ENCODE data around the gene TUBGCP5.
"Not testable (repeated sequence)": the region's sequence is repeated elsewhere in the genome, so short reads cannot be mapped to it uniquely, and the experiment has no call there.

Gene TUBGCP5

GRCh38 chr15:23039143-23039916, at the start of gene TUBGCP5:
TSS of gene TUBGCP5 (minus strand) at chr15:23039569. CDS start at chr15:23039543, 26 bp downstream.
- DNase-seq = peak; percentile 98

- no peak for DNase-seq
Observed at GRCh38 chr15:23083115-23083514, 43.7 kb upstream of the TUBGCP5 start.

- DNase-seq = not testable (repeated sequence)
Observed at GRCh38 chr15:23081996-23082737, 42.8 kb upstream of the TUBGCP5 start.

- no peak for DNase-seq
Observed at GRCh38 chr15:23081271-23081670, 41.9 kb upstream of the TUBGCP5 start.

GRCh38 chr15:23079766-23080165, 40.4 kb upstream of the TUBGCP5 start:
- DNase-seq = no peak

DNA sequence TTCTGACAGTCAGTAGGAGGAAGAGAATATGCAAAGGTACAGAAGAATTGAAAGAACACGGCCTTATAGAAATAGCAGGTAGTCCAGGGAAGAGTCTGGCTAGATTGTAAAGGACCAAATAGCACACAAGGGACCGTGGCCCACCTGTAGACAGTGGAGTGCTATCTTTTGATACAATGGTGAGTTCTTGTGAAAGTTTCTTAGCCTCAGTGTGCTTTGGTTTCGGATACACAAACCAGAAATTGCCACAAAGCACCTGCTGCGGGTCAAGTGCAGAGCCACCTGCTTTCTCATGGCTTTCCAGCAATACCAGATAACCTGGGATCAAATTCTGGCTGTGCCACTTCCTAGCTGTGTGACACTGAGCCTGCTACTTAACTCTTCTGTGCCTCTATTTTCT, 36.6 kb upstream of the TUBGCP5 start:
- DNase-seq = no peak

GRCh38 chr15:23074684-23075083, 35.3 kb upstream of the TUBGCP5 start:
- DNase-seq = no peak

DNA sequence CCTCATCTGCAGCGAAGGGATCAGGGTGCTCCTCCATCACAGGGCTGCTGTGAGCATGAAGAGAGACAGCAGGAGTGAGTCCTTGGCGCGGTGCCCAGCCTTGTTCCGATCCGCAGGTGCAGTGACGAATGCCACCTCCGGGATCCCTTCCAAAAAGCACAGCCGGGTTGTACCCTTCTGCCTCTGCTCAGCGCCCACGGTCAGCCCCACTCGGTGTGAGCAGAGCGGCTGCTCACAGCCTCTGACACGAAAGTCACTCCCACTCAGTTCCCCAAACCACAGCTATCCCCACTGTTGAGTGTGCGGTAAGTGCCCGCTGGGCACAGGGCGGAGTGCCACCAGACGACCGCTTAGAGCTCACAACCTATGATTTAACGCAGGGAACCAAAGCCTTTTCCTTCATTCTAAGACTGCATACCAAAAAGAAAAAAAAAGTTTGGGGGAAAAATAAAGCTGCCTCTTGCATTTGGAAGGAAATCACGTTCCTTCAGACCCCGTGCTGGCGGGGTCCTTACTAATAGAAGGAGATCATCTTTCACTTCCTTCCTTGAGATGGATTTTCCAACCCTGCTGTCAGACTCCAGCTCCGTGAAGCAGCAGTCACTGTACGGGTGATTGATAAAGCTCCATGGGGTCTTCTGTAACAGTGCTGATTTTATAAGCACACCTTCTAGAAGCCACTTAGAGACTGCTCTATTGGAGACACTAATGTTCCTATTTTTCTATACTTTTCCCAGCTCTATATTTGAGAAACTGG, 34.7 kb upstream of the TUBGCP5 start:
- DNase-seq = no peak

DNA sequence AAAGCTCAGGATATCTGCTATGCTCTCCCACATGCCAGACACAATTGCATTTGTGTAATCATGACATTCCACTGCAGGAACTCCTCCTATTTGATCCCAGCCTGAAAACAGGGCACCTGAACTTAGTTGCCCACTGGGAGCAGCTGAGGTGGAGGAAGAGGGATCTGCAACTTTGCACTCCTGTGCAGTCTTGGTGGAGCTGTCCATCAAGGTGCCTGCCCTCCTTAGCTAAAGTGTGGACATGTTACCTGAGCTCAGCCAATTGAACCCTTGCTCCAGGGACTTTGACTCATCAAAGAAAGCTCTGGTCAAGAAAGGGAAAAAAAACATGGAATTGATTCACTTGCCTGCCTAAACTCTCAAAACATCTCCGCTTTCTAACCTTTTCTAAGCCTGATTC, 33.3 kb upstream of the TUBGCP5 start:
- DNase-seq = no peak

GRCh38 chr15:23069496-23070166, 30.3 kb upstream of the TUBGCP5 start:
- DNase-seq = no peak

- DNase-seq = no peak
Observed at GRCh38 chr15:23067416-23067815, 28.0 kb upstream of the TUBGCP5 start.

GRCh38 chr15:23065836-23066235, 26.5 kb upstream of the TUBGCP5 start:
- no peak for DNase-seq

- DNase-seq = no peak
Observed at GRCh38 chr15:23064156-23064555, 24.8 kb upstream of the TUBGCP5 start.

DNA sequence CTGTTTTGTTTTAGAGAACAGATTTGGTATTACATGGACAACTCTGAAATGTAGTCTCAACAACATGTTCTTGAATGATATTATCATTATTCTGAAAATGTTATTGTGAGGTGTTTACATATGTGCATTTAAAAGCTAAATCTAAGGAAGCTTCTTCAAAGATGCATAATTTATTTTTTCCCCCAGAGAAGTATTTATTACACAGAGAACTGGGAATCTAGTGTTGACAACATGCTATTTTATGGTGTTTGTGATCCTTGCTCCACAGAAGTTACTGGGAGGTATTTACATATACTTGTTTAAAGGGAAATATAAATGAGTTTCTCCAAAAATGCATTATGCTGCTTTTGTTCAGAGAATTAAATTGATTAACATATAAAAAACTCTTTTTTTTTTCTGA, 18.3 kb upstream of the TUBGCP5 start:
- DNase-seq = no peak

DNA sequence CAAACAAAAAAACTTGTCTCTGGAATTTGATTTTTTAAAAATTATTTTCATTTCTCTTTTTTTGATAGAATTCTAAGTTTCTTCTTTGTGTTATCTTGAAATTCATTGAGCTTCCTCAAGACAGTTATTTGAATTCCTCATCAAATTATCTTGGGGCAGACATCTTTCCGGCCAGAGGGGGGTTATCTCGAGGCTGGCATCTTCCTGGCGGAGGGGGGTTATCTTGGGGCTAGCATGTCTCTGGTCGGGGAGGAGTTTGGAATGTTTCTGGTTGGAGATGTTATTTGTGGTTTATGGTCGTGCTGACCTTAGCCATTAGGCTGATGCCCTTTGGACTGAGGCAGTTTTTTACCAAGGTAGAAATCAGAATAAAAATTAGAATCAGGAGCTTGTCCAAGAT, 15.9 kb upstream of the TUBGCP5 start:
- no peak for DNase-seq

DNA sequence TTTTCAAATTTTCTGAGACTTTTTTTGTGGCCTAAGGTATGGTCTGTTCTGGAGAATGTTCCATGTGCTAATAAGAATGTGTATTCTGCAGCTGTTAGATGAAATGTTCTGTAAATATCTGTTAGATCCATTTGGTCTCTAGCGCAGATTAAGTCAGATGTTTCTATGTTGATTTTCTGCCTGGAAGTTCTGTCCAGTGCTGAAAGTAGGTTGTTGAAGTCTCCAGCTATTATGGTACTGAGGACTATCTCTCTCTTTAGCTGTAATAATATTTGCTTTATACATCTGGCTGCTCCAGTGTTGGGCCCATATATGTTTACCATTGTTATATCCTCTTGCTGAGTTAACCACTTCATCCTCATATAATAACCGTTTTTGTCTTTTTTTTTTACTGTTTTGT, 13.2 kb upstream of the TUBGCP5 start:
- no peak for DNase-seq

GRCh38 chr15:23050708-23051107, 11.3 kb upstream of the TUBGCP5 start:
- DNase-seq = no peak

DNA sequence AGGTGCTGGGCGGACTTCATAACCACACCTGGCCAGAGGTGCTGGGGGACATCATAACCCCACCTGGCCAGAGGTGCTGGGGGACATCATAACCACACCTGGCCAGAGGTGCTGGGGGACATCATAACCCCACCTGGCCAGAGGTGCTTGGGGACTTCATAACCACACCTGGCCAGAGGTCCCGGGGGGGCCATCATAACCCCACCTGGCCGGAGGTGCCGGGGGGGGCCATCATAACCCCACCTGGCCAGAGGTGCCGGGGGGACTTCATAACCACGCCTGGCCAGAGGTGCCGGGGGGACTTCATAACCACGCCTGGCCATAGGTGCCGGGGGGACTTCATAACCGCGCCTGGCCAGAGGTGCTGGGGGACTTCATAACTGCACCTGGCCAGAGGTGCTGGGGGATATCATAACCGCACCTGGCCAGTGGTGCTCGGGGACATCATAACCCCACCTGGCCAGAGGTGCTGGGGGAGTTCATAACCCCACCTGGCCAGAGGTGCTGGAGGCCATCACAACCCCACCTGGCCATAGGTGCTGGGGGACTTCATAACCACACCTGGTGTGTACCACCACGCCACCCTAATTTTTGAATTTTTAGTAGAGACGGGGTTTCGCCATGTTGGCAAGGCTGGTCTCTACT, 10.7 kb upstream of the TUBGCP5 start:
- no peak for DNase-seq

GRCh38 chr15:23048572-23049282, 9.4 kb upstream of the TUBGCP5 start:
- DNase-seq = not testable (repeated sequence)

GRCh38 chr15:23043987-23044386, 4.6 kb upstream of the TUBGCP5 start:
- not testable (repeated sequence) for DNase-seq

DNA sequence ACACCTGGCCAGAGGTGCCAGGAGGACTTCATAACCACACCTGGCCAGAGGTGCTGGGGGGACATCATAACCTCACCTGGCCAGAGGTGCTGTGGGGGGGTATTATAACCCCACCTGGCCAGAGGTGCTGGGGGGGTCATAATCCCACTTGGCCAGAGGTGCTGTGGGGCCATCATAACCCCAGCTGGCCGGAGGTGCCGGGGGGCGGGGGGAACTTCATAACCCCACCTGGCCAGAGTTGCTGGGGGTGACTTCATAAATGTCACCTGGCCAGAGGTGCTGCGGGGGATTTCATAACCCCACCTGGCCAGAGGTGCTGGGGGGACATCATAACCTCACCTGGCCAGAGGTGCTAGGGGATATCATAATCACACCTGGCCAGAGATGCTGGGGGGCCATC, 4.2 kb upstream of the TUBGCP5 start:
- not testable (repeated sequence) for DNase-seq

DNA sequence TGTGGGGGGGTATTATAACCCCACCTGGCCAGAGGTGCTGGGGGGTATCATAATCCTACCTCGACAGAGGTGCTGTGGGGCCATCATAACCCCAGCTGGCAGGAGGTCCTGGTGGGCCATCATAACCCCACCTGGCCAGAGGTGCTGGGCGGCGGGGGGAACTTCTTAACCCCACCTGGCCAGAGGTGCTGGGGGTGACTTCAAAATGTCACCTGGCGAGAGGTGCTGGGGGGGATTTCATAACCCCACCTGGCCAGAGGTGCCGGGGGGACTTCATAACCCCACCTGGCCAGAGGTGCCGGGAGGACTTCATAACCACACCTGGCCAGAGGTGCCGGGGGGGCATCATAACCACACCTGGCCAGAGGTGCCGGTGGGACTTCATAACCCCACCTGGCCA, 2.4 kb upstream of the TUBGCP5 start:
- DNase-seq = not testable (repeated sequence)
